Measurements from ENCODE around the gene KNDC1.

GRCh38 chr10:133167693-133168616 is 7.9 kb downstream of the KNDC1 start:
- TF ChIP-seq CTCF (IDR thresholded peaks at IDR 0.05; ENCODE audit: low read depth, low read length) (no peak), EZH2phosphoT487 (IDR thresholded peaks at IDR 0.05; ENCODE audit: low read depth) (no peak)
